IPS-20b (cell line): Measurements from ENCODE around the gene ERVK3-1.
A peak's percentile ranks its signal among the peaks of the same experiment; 100 is the strongest.
"Not testable (repeated sequence)": the region's sequence is repeated elsewhere in the genome, so short reads cannot be mapped to it uniquely, and the experiment has no call there.

Experiments
- H3K27ac ChIP-seq: one replicate; pipeline ENCODE4 v1.5.1; 2013; ENCODE audit warnings: low read length
- H3K27me3 ChIP-seq: 2 replicates; pipeline ENCODE4 v1.6.1; 2013; ENCODE audit warnings: mild to moderate bottlenecking, low read length, inconsistent platforms; ENCODE audit not compliant: insufficient read depth
- H3K36me3 ChIP-seq: 2 replicates; pipeline ENCODE4 v1.6.1; 2013; ENCODE audit warnings: low read depth, mild to moderate bottlenecking, inconsistent platforms, low read length, moderate library complexity; ENCODE audit not compliant: insufficient read depth
- H3K4me1 ChIP-seq: 2 replicates; pipeline ENCODE4 v1.6.1; 2013; ENCODE audit warnings: mild to moderate bottlenecking, control low read depth, inconsistent platforms, low read length, moderate library complexity; ENCODE audit not compliant: insufficient read depth
- H3K4me3 ChIP-seq: 2 replicates; pipeline ENCODE4 v1.5.1; 2013; ENCODE audit warnings: mild to moderate bottlenecking, low read length, inconsistent platforms
- H3K9ac ChIP-seq: 2 replicates; pipeline ENCODE4 v1.6.1; 2013; ENCODE audit warnings: low read depth, mild to moderate bottlenecking, inconsistent platforms, low read length, moderate library complexity
- H3K9me3 ChIP-seq: 2 replicates; pipeline ENCODE4 v1.6.1; 2013; ENCODE audit warnings: mild to moderate bottlenecking, low read depth, low read length, inconsistent platforms; ENCODE audit not compliant: insufficient read depth

The ERVK3-1 gene, protein sequence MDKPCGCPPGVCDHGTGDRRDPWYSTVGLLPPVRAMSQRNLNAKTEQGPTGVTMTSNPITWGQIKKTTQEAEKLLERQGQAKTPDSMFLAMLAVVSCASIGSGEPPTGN

DNA sequence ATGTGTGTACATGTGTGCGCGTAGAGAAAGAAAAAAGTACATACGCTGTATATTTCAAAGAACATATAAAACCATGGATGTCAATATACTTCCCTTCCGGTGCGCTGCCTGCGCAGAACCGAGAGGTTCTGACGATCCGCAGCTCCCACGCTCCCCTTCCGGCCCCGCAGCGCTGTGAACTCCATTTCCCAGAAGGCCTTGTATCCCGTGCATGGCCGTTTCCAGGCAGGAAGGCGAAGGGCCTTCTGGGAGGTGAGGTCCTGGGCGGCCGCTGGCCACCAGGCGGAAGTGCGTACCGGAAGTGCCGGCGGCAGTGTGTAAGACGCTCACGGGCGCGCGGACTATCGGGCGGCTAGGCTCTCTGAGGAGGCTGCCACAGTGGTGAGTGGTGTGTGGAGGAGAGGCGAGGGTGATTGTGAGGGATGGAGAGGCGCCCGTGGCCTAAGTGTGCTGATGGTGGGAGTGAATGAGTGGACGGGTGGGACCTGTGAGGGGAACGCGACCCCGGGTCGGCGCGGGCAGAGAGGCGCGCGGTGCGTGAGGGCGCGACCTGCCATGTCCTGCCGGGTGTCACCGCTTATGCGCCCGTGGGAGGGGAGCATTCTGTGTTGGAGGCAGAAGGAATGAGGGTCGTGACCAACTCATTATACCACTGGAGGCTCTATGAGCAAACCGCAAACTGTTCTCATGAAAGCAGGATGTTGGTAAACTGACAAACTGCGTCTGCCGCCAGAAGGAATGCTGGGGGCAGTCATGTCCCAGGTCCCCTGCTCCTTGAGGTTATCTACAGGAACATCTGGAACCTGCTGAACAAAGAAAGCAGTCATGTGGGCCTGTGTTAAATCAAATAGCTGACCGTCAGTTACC, at the start of gene ERVK3-1:
TSS of gene ERVK3-1 (plus strand) at position 313 of the 867 bp plus-strand sequence. CDS start 6,792 bp downstream, outside the sequence.
- Histone ChIP-seq H3K9me3 (no peaks in the 10 kb centered on the region), H3K27ac (no peak within 1 kb of the TSS), H3K4me1 (peaks cover 5% of the 10 kb centered on the region; the same call in 1 of the 2 replicates), H3K27me3 (no peaks in the 10 kb centered on the region), H3K36me3 (peaks cover 61% of the 10 kb centered on the region), H3K9ac (peak within 1 kb of the TSS; percentile 81), H3K4me3 (peak within 1 kb of the TSS; percentile 90)

DNA sequence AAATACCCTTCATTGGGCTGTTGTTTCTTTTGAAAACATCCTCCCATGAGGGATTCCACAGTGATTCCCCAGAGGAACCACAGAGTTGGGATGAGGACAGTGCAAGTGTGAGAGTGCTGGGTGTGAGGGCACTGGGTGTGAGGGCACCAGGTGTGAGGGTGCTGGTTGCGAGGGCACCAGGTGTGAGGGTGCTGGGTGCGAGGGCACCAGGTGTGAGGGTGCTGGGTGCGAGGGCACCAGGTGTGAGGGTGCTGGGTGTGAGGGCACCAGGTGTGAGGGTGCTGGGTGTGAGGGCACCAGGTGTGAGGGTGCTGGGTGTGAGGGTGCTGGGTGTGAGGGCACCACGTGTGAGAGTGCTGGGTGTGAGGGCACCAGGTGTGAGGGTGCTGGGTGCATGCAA, 46.9 kb upstream of the ERVK3-1 start:
- not testable (repeated sequence) for H3K27me3 ChIP-seq, H3K27ac ChIP-seq, H3K9ac ChIP-seq, H3K4me1 ChIP-seq
- Histone ChIP-seq H3K4me3 (0 out of 2 replicates have a peak overlapping the region, but pooled peaks have one; percentile 33), H3K36me3 (peaks cover 98% of the 10 kb centered on the region), H3K9me3 (peaks cover 99% of the 10 kb centered on the region)

DNA sequence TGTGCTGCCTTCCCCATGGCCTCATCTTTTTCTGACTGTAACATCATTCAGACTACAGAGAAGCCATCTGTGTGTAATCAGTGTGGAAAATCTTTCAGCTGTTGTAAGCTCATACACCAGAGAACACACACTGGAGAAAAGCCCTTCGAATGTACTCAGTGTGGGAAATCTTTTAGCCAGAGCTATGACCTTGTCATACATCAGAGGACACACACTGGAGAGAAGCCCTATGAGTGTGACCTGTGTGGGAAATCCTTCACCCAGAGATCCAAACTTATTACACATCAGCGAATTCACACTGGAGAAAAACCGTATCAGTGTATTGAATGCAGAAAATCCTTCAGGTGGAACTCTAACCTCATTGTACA, 43.6 kb upstream of the ERVK3-1 start:
- peaks cover 100% of the 10 kb centered on the region for H3K9me3 ChIP-seq
- no peaks in the 10 kb centered on the region for H3K27me3 ChIP-seq
- peaks cover 94% of the 10 kb centered on the region for H3K36me3 ChIP-seq
- H3K4me1 ChIP-seq = no peaks in the 10 kb centered on the region
- peak overlapping the region; percentile 37 for H3K4me3 ChIP-seq
- H3K9ac ChIP-seq = no peak overlapping the region
- H3K27ac ChIP-seq = no peak overlapping the region

DNA sequence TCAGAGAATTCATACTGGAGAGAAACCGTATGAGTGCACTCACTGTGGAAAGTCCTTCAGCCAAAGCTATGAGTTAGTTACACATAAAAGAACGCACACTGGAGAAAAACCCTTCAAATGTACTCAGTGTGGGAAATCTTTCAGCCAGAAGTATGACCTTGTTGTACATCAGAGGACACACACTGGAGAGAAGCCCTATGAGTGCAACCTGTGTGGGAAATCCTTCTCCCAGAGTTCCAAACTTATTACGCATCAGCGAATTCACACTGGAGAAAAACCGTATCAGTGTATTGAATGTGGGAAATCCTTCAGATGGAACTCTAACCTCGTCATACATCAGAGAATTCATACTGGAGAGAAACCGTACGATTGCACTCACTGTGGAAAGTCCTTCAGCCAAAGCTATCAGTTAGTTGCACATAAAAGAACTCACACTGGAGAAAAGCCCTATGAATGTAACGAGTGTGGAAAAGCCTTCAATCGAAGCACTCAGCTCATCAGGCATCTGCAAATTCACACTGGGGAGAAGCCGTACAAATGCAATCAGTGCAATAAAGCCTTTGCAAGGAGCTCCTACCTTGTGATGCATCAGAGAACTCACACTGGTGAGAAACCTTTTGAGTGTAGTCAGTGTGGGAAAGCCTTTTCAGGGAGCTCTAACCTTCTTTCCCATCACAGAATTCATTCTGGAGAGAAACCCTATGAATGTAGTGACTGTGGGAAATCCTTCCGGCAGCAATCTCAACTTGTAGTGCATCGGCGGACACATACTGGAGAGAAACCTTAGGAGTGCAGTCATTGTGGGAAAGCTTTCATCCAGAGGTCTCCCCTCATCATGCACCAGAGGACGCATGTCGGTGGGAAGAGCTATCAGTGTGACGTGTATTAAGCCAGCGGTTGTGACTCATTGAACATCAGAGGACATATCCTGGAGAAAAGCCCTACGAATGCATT, 42.9 kb upstream of the ERVK3-1 start:
- Histone ChIP-seq H3K27me3 (no peaks in the 10 kb centered on the region), H3K36me3 (peaks cover 88% of the 10 kb centered on the region), H3K27ac (no peak overlapping the region), H3K9ac (no peak overlapping the region), H3K9me3 (peaks cover 100% of the 10 kb centered on the region), H3K4me1 (no peaks in the 10 kb centered on the region), H3K4me3 (peak overlapping the region; percentile 37)

DNA sequence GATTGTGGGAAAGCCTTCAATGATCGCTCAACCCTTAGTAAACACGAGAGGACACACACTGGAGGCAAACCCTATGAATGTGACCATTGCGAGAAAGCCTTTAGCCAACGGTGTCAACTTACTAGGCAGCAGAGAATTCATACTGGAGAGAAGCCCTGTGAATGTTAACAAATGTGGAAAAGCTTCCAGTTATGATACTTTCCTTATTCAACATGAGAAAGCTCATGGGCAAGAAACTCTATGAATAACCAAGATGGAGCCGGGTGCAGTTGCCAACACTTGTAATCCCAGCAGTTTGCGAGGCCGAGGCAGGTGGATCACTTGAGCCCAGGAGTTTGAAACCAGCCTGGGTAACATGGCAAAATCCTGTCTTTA, 42.3 kb upstream of the ERVK3-1 start:
- peak overlapping the region; percentile 37 for H3K4me3 ChIP-seq
- peaks cover 81% of the 10 kb centered on the region for H3K36me3 ChIP-seq
- no peak overlapping the region for H3K27ac ChIP-seq
- no peaks in the 10 kb centered on the region for H3K4me1 ChIP-seq
- H3K27me3 ChIP-seq = no peaks in the 10 kb centered on the region
- H3K9ac ChIP-seq = no peak overlapping the region
- peaks cover 100% of the 10 kb centered on the region for H3K9me3 ChIP-seq

DNA sequence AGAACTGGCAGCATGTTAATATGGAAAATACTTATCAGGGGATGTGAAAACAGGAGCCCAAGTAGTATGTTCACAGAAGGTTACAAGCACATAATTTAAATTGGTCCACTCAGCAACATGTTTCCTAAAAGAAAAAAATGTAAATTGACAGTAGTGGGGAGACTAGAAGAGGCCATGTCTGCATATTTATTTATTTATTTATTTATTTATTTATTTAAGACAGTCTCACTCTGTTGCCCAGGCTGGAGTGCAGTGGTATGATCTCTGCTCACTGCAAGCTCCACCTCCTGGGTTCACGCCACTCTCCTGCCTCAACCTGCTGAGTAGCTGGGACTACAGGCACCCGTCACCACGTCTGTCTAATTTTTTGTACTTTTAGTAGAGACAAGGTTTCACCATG, 40.1 kb upstream of the ERVK3-1 start:
- no peak overlapping the region; the same call in 1 of the 2 replicates for H3K4me3 ChIP-seq
- no peaks in the 10 kb centered on the region for H3K4me1 ChIP-seq
- no peaks in the 10 kb centered on the region for H3K27me3 ChIP-seq
- peaks cover 59% of the 10 kb centered on the region for H3K36me3 ChIP-seq
- H3K9ac ChIP-seq = no peak overlapping the region
- no peak overlapping the region for H3K27ac ChIP-seq
- peaks cover 87% of the 10 kb centered on the region for H3K9me3 ChIP-seq

DNA sequence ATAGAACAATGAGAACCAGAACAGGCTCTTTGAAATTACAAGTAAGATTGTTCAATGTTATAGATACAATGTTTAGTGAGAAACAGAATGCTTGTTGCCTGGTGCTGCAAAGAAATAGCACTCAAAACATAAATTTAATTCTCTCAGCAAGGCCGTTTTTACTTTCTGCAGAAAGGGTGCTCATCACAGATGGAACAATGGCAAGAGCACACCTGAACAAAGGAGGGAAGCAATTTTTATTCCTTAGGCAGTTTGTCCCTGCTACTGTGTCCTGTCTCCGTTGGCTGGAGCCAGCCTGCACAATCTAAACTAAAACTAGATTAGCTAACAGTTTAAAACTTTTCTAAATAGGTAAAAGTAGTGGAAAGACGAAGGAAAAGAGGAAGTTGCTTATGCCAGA, 36.8 kb upstream of the ERVK3-1 start:
- Histone ChIP-seq H3K36me3 (peaks cover 38% of the 10 kb centered on the region), H3K27me3 (no peaks in the 10 kb centered on the region), H3K9ac (no peak overlapping the region), H3K4me1 (no peaks in the 10 kb centered on the region), H3K9me3 (peaks cover 67% of the 10 kb centered on the region), H3K27ac (no peak overlapping the region), H3K4me3 (no peak overlapping the region; the same call in 1 of the 2 replicates)

DNA sequence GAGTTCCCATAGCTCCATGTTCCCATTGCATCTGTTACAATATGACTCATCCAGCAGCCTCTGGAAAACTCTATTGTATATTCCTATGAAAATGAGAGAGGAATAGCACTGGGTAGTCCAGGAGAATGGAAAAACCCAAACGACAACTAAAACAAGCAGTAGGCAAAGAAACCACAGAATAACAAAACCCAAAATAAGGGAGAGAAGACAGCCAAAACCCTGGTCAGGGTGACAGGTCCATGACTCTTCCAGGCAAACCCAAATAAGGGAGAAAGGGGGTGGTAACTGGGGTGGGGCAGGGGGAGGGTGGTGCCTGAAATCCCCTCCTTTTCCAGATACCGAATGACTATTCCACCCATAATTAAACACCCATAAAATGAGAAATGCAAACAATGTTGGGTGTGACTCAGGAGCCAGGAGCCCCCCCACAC, 30.4 kb upstream of the ERVK3-1 start:
- Histone ChIP-seq H3K4me3 (no peak overlapping the region), H3K4me1 (no peaks in the 10 kb centered on the region), H3K36me3 (peaks cover 19% of the 10 kb centered on the region), H3K9ac (no peak overlapping the region), H3K27me3 (no peaks in the 10 kb centered on the region), H3K9me3 (peaks cover 15% of the 10 kb centered on the region; the same call in 1 of the 2 replicates), H3K27ac (no peak overlapping the region)

DNA sequence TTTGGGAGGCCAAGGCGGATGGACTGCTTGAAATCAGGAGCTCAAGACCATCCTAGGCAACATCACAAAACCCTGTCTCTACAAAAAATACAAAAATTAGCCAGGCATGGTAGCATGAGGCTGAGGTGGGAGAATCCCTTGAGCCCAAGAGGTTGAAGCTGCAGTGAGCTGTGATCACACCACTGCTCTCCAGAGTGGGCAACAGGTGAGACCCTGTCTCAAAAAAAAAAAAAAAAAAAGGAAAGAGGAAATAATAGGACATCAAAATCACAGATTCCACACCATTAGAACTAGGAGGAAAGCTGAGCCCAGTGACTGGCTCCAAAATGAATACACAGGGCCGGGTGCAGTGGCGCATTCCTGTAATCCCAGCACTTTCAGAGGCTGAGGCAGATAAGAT, 29.6 kb upstream of the ERVK3-1 start:
- peaks cover 9% of the 10 kb centered on the region; the same call in 1 of the 2 replicates for H3K9me3 ChIP-seq
- H3K9ac ChIP-seq = no peak overlapping the region
- H3K4me1 ChIP-seq = peaks cover 5% of the 10 kb centered on the region
- no peak overlapping the region for H3K4me3 ChIP-seq
- no peaks in the 10 kb centered on the region for H3K27me3 ChIP-seq
- peaks cover 24% of the 10 kb centered on the region for H3K36me3 ChIP-seq
- no peak overlapping the region for H3K27ac ChIP-seq

DNA sequence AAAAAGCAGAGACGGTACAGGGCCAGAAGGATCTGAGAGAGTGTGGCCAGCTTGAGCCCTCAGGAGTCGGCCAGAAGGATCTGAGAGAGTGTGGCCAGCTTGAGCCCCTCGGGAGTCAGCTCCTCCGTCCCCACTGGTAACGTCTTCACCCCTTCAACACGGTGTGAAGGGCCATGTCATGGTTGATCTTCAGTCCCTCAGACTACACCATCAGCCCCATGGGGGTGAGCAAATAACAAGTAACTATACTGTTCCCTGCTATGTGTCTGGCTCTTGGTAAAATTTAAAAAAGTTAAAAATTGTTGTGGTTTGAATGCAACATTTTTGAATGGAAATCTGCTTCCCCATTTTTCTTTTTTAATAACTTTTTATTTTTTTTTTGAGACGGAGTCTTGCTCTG, 28.0 kb upstream of the ERVK3-1 start:
- peaks cover 29% of the 10 kb centered on the region for H3K36me3 ChIP-seq
- H3K4me3 ChIP-seq = no peak overlapping the region; the same call in 1 of the 2 replicates
- H3K27me3 ChIP-seq = no peaks in the 10 kb centered on the region
- H3K9me3 ChIP-seq = 0 out of 2 replicates have a peak, but pooled peaks cover under 1% of the 10 kb centered on the region
- H3K4me1 ChIP-seq = peaks cover 5% of the 10 kb centered on the region
- H3K9ac ChIP-seq = no peak overlapping the region
- H3K27ac ChIP-seq = no peak overlapping the region

DNA sequence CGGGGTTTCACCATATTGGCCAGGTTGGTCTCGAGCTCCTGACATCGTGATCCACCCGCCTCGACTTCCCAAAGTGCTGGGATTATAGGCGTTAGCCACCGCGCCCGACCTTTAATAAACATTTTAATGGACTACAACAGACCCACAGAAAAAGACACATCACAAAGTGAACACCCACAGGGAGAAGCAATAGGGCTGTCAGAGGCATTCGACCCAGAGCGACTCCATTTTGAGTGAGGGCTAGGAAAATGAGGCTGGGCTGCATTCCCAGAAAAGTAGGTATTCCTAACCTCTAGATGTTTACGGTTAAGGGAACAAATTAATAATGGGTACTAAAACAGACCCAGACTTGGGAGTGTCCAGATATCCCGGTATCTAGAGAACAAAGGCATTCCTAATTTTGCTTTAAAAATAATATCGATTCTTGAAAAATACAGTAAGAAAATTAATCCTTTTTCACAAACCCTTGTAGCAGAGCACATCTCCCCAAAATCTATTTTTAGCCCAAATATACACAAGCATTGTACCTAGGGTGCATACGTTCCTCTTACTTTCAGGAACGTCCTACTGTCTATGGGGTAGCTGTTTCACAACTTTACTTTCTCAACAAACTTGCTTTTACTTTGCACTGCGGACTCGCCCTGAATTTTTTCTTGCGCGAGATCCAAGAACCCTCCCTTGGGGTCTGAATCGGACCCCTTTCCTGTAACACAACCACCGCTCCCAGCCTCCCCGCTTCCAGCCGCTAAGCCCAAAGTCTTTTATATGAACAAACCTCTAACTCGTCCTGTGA, 27.2 kb upstream of the ERVK3-1 start:
- peaks cover 33% of the 10 kb centered on the region for H3K36me3 ChIP-seq
- H3K27ac ChIP-seq = no peak overlapping the region
- peaks cover 5% of the 10 kb centered on the region for H3K4me1 ChIP-seq
- no peaks in the 10 kb centered on the region for H3K9me3 ChIP-seq
- peak overlapping the region; percentile 85 for H3K9ac ChIP-seq
- H3K4me3 ChIP-seq = peak overlapping the region; percentile 75
- no peaks in the 10 kb centered on the region for H3K27me3 ChIP-seq
